Right ventricle myocardium inferior (tissue), 1 donor: ENCODE measurements around the gene HS6ST3. TPM values are rescaled to one million over a fixed set of nuclear protein-coding genes. Genes with fewer than 3 reads are reported as not detected.
A peak's percentile ranks its signal among the peaks of the same experiment; 100 is the strongest.
"Not testable (repeated sequence)": the region's sequence is repeated elsewhere in the genome, so short reads cannot be mapped to it uniquely, and the experiment has no call there.

Experiments
- ATAC-seq: fragments of 200-7000 bp; cut with Tn5 transposase; one replicate; pipeline ENCODE4 v1.9.1; 2020; ENCODE audit warnings: mild to moderate bottlenecking, moderate library complexity
- DNase-seq: peaks from one replicate; pipeline ENCODE4 v3.0.0; 2021; ENCODE audit errors: missing footprints
- intact Hi-C: fragments of 100-400 bp; cut with DNase I; formaldehyde crosslinking; loops from one replicate; pipeline ENCODE4 v1.11.0; 2022
- total RNA-seq: library from RNA; stranded (reverse); fragmentation: NEBNext Ultra II Directional; extraction: Animal tissue kit (Norgen Biotek cat#: 25700); gene quantifications from one replicate; pipeline ENCODE4 v1.2.1, GENCODE V29; 2021
- donor health status: DM: no; HTN: yes; CAD: no; lungs with severe emphysema.

Gene HS6ST3
- total RNA-seq, 1 donor from 2014 or later, result 1.4 TPM

GRCh38 chr13:96481482-96481881 lies 391.6 kb downstream of the HS6ST3 start:
- DNase-seq, result no peak
- intact Hi-C loops, result no loop called here
- ATAC-seq, result no peak

DNA sequence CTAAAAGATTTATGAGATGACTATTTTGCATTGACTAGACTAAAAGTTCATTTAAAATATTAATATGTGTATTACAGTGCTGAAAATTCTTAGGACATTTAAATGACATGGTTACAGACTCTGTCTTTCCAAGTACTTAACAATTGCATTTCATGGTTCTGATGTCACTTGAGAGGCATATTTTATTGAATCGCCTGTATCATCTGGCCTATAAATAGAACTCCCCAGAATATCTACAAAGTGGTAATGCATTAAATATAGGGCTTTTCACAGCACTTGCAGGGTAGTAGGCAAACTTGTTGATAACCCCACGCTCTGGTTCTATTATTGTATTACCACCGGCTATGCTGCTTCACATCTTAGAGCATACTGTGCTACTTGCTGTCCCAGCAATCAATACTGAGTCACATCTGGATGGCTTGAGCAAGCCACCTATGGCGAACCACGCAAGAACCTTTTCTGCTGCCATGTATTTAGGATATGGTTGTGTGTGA lies 400.6 kb downstream of the HS6ST3 start:
- DNase-seq (no peak), ATAC-seq (no peak)
- intact Hi-C loops, result no loop called here

DNA sequence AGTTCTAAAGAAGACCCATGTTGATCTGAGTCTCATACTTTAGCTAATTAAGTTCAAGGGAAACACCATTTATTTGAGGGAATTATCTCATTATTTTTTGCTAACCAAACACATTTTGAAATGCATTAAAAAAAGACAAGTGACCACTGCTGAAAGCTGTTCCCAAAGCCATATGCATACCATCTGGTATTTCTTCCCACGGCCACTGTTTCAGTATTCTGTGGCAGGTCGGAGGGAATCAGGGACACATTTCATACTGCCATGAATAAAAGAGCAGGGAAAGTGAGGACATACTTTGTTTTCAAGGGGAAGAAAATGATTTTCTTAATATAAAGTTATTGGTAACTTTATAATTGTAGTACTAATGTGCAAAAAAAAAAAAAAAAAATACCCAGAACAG lies 401.2 kb downstream of the HS6ST3 start:
- no peak for DNase-seq
- intact Hi-C loops, result no loop called here
- ATAC-seq, result no peak

- DNase-seq (no peak), ATAC-seq (no peak)
- intact Hi-C loops, result no loop called here
Measured at GRCh38 chr13:96492766-96493165, 402.9 kb downstream of the HS6ST3 start.

- no peak for ATAC-seq
- intact Hi-C loops, result no loop called here
- DNase-seq, result no peak
Measured at GRCh38 chr13:96499656-96500055, 409.7 kb downstream of the HS6ST3 start.

GRCh38 chr13:96500953-96501352 lies 411.0 kb downstream of the HS6ST3 start:
- intact Hi-C loops, result no loop called here
- ATAC-seq, result no peak
- no peak for DNase-seq

- DNase-seq (no peak), ATAC-seq (no peak)
- intact Hi-C loops, result no loop called here
Measured at GRCh38 chr13:96503481-96503880, 413.6 kb downstream of the HS6ST3 start.

GRCh38 chr13:96511587-96511986 lies 421.7 kb downstream of the HS6ST3 start:
- intact Hi-C loops, result no loop called here
- ATAC-seq, result no peak

DNA sequence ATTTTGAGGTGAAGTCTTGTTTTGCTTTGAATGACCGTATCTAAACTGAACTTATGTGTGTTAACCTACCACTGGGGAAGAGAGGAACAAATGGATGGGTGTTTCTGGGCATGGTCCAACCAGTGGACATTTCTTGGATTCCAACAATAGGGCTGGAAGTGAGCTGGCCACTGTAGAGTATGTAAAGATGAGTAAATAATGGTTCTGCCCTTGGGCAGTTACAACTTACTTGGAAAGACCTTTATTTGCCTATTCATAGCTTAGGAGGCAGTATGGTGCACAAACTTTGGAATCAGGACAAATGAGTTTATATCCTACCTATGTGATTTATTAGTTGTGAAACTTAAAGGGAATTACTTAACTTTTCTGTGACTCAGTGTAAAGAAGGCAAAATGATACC lies 429.5 kb downstream of the HS6ST3 start:
- intact Hi-C loops, result no loop called here
- ATAC-seq (no peak), DNase-seq (no peak)

More at GRCh38 chr13:96511587-96511986, 421.7 kb downstream of the HS6ST3 start:
- DNase-seq, result no peak

DNA sequence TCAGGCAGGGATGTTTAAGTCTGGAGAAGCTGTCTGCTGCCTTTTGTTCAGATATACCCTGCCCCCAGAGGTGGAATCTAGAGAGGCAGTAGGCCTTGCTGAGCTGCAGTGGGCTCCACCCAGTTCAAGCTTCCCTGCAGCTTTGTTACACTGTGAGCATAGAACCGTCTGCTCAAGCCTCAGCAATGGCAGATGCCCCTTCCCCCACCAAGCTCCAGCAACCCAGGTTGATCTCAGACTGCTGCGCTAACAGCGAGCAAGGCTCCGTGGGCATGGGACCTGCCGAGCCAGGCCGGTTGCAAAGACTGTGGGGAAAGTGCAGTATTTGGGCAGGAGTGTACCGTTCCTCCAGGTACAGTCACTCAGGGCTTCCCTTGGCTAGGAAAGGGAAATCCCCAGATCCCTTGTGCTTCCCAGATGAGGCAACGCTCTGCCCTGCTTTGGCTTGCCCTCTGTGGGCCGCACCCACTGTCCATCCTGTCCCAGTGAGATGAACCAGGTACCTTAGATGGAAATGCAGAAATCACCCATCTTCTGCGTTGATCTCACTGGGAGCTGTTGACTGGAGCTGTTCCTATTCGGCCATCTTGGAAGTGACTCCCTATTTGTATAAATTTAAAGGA lies 434.6 kb downstream of the HS6ST3 start:
- ATAC-seq, intact Hi-C loops, DNase-seq: not testable (repeated sequence)

- ATAC-seq (no peak), DNase-seq (no peak)
- intact Hi-C loops, result no loop called here
Measured at GRCh38 chr13:96525715-96526114, 435.8 kb downstream of the HS6ST3 start.

- DNase-seq (no peak), ATAC-seq (no peak)
- intact Hi-C loops, result no loop called here
Measured at GRCh38 chr13:96527497-96527896, 437.6 kb downstream of the HS6ST3 start.

DNA sequence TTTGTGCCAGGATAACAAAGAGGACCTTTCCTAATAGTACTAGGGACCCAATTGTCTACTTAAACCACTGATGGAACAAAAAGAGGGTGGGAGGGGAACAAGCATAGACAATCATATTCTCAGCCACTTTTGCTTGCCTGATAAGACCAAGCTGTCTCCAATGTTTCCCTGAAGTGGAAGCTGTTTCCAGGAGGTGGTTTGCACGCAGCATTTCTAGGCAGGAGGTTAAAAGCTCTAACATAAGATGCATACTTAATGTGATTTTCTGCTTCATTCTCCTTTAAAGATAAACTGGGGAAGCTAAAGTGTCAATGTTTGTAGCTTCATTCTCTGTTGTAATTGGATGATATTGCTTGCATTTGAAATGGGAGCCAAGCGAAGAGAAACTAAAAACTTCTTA lies 442.9 kb downstream of the HS6ST3 start:
- intact Hi-C loops, result no loop called here
- no peak for DNase-seq
- no peak for ATAC-seq

DNA sequence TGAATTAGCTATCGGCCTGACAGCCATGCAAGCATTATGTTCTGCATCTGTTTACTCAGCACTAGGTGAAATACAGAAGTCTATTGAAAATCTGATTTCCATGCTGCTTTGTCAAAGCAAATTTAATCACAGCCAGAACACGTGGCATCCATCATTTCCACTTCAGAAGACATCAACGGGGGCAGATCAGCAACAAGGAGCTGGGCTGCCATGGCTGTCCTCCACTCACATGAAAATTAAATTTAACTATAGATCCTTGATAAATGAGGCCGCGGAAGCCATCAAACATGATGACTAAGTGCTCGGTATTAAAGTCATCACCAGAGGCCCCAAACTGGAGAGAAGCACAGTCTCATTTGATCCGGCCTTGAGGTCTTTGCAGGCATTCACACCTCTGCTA lies 443.5 kb downstream of the HS6ST3 start:
- intact Hi-C loops, result no loop called here

DNA sequence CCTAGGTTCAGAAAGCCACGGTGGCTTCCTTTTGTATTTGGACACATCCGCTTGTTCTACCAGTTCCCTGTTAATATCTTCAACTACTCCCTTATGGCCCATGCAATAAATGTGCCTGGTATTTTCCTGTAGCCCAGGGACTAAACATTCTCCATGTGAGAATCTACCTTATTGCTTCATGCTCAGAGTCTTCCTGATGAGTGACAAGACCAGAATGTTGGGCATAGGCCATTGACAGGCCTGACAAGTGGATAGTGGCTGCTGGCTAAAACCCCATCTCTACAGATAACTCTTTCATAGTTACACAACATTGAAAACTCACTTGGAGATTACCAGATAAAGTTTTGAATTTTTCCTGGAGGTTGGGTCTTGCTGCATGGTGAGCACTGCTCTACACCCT lies 449.9 kb downstream of the HS6ST3 start:
- no peak for DNase-seq
- intact Hi-C loops, result no loop called here
- no peak for ATAC-seq

More for the DNA sequence above, 443.5 kb downstream of the HS6ST3 start:
- DNase-seq (no peak), ATAC-seq (no peak)

DNA sequence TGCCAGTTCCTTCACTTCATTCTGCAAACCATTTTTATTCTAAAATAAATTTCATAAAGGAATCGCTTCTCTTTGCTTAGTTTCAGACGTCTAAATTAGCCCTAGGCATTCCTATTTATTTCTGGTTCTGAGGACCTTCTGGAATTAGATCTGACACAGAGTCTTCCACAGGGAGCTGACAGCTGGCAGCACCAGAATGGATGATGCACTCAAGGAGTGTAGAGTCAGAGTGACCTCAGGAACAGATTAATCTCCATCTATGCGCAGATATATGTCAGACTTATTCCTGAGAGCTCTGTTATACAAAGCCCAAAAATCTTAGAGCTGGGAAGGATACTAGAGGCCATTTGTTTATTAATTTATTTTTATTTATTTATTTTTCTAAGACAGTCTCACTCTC lies 450.8 kb downstream of the HS6ST3 start:
- ATAC-seq, result no peak
- no peak for DNase-seq
- intact Hi-C loops, result no loop called here

DNA sequence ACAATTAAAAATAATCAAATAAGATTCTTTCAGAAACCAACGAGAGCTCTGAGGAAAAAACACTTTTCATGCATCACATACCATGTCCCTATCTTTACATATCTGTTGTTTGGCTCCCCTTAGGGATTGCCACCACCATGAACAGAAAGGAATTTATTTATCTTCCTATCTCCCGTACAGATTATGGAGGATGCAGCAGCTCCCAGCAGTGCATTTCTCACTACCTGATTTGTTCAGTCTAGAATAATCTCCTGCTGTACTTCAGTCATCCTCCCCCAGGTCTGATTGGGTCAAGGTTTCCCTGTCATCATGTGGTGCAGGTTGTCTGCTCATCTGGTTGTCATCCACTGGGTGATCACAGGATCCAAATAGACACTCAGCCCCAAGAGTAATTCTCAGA lies 453.1 kb downstream of the HS6ST3 start:
- intact Hi-C loops, result no loop called here
- no peak for DNase-seq
- no peak for ATAC-seq

DNA sequence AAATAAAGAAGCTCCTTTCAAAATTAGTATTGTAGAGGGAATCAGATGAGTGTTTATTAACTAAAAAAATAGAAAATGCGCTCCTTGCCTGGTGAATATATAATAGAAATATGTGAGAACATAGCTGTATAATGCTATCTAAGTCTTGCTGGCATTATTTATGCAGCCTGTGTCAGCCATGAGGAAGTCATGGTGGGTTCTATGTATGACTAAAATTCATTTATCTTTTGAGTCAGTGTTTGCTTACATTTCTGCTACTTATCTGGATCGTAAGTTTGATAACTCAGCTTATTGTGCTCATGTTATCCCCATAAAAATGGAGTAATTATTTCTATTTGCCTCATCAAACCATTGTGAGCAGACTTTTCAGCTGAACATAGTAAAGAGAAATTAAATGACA lies 455.1 kb downstream of the HS6ST3 start:
- ATAC-seq (no peak), DNase-seq (no peak)
- intact Hi-C loops, result no loop called here

DNA sequence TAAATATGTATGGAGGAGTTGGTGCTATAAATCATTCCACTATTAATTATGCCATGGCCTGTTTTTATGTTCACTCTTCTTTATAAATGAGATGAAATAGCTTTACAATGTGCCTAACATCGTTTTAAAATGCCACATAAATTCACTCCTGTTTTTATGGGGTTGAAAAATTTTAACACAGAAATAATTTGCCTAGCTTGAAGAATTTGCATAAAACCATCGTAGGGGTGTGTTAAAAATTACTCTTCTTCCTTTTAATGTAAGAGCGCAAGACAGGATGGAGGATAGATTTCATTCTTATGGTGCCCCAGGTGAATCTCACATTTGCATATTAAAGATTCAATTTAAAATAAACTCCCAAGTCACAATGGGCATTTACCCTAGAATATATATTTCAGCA lies 456.6 kb downstream of the HS6ST3 start:
- DNase-seq, result no peak
- no peak for ATAC-seq
- intact Hi-C loops, result no loop called here

GRCh38 chr13:96551546-96551945 lies 461.6 kb downstream of the HS6ST3 start:
- intact Hi-C loops, result no loop called here
- DNase-seq (peak; percentile 56), ATAC-seq (no peak)

DNA sequence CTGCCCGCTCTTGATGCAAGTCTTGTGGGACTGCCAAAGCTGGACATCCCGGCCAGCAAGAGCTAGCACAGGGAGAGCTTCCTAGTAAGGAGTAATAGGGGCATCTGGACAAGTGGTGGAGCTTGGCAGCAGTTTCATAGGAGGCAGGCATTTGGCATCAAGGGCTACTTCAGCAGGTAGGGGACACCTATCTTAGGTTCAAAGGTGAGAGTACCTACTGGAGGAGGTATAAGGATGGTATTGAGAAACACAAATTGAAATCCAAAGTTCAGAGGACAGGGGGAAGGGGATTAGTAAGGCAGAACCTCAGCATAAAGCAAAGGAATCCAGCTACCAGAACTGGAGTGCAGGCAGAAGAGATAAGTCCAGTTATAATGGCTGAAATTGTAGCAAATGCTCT lies 462.7 kb downstream of the HS6ST3 start:
- ATAC-seq, result no peak
- intact Hi-C loops, result no loop called here
- DNase-seq, result no peak
